GM21737 (cell line): ENCODE results near the gene VSIG8.

ENCODE experiments used
- ATAC-seq: cut with Tn5 transposase; IDR thresholded peaks from one replicate; pipeline ENCODE4 v1.9.1; 2021; ENCODE audit warnings: mild to moderate bottlenecking, moderate library complexity; ENCODE audit not compliant: unreplicated experiment

The VSIG8 gene

DNA sequence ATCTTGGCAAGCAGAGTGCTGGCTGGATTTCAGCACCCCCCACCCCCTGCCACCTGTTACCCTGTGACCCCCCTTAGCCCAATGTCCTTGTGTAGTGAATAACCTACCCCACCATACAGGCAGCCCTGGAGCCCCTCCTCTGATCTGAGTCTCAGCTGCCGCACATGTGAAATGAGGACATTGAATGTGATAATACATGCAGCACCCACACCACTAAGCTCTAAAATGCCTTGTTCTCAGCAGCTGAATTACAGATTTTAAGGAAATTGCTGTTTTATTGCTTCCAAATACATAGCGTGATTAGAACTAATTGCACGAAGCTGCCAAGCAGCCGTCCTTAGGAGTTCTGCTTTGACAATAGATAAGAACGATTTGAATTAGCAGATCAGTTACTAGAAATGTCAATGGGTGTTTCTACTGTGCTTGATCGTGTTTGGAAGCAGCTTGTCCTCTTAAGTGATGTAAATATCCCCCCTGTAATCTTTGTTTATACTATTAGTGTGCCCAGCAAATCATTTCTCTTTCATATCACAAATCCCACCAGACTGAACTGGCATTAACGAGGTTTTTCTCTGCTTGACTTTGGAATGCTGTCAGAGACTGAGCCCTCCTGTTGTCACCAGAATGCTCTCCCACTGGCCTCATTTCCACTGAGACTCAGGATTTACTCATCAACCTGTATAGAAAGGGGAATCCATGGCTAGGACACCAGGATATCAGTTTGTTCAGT lies 30.9 kb downstream of the VSIG8 start:
- ATAC-seq, result no peak

DNA sequence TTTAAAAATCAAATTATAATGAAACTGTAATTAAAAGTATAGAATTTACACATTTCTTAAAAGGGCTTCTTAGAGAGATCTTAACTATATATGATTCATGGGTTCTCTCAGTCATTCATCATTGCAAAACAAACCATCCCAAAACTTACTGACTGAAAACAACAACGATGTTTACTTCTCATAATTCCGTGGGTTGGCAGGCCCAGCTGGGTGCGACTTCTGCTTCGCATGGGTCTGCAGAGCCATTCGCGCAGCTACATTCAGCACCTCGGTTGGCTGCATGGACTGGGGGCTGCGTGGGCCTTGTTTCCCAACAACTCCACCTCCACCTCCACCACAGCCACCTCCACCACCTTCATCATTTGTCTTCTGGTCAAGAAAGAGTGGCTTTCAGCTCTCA lies 31.7 kb downstream of the VSIG8 start:
- ATAC-seq, result no peak

DNA sequence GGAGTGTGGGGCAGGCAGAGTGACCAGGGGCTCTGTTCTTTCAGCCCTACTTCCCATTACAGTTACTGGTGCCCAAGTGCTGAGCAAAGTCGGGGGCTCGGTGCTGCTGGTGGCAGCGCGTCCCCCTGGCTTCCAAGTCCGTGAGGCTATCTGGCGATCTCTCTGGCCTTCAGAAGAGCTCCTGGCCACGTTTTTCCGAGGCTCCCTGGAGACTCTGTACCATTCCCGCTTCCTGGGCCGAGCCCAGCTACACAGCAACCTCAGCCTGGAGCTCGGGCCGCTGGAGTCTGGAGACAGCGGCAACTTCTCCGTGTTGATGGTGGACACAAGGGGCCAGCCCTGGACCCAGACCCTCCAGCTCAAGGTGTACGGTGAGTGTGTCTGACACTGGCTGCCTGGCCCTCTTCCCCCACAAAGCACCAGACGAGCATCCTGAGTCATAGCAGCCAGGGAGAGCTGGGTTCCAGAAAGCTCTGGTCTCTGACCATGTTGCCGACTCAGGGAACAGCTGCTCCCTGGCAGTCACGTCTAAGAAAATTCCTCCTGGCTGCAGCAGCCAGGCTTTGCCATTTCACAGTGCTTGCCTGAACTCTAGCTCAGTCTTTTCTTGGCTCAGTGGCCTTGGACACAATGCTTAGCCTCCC lies 32.5 kb downstream of the VSIG8 start:
- no peak for ATAC-seq

DNA sequence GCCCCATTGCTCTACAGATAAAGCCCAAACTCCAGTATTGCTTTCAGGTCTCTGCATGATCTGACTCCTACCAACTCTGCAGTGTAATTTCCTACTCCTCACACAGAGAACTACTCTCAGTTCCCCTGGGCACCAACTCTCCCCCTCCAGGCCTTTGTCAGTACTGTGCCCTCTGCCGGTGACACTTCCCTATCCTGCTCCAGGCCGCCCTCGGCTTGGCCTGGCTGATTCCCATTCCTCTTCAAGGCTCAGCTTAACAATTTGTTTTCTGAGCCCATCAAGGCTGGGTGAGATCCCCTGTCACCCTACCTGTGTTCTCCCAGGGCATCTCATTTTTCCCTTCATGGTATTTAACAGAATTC lies 33.2 kb downstream of the VSIG8 start:
- peak; percentile 80 for ATAC-seq

DNA sequence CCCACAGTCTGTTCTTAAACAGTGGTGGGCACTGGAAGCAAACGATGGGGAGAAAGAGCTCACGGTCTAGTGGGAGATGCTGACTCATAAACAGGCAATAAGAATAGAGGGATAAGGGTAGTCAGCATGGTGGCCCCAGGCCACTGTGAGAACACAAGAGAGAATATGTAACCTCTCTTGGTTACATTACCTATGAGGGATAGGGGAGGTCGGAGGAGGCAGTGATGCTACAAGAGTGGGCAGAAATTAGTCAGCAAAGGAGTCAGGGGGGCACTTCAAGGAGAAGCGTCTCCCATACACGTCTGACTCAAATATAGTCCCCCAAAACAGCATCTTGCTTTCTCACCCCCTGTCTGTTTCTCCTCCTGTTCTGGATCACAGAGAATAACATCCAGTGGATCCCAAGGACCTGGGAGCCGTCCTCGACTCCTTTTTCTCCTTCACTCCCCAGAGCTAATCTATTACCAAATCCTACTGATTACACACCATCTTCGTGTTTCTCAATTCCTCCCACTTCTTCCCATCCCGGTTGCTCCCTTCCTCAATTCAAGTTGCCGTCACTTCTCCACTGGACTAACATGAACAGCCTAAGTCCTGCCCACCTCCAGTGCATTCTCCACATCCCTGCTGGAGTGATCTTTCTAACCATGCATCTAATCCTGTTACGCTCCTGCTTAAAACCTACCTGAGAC lies 33.7 kb downstream of the VSIG8 start:
- ATAC-seq, result no peak

DNA sequence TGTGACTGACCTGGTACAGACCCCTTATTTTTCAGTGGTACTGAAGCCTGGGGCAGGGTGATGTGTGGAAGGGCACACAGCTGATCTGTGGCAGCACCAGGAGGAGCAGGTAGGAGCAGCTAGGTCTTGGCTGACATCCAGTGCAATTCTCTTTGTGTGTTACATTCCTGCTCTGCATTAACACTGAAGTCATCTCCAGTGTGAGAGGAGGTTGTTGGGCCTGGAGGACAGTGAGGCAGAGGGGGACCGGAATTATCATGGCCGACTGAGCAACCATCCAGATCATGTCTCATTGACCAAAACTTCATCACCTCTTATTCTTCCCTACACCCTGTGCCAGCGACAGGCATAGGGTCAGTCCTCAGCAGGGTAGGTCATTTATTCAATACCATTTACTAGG lies 34.3 kb downstream of the VSIG8 start:
- no peak for ATAC-seq

DNA sequence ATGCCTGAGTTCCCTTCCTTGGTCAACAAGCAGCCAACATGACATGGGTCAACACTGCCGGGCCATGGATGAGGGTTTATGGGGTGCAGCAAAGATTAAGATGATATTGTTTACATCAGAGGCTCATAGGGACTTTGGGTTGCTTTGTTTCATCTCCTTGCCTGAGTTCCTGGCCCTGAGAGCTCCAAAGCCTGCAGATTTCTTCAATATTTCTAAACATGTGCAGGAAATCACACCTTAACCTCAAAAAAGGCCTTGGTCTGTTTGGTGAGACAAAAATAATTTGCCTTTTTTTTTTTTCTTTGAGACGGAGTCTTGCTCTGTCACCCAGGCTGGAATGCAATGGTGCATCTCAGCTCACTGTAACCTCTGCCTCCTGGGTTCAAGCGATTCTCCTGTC lies 34.9 kb downstream of the VSIG8 start:
- no peak for ATAC-seq

DNA sequence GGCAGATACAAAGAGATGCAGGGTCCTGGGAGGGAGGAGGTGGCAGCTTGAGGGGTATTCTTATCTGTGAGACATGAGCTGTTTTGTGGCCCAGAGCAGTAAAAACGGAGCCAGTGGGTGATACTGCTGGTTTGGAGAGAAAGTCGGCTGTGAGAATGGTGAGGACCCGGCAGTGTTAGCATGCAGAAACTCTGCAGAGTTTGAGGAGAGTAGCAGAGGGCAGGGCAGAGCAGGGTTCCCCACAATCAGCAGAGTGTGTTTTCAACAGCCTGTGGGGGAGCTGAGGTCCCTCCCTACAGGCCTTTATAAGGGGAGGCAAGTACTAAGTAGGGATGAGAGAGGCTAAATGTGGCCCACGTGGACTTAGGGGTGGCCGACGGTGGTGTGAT lies 35.4 kb downstream of the VSIG8 start:
- no peak for ATAC-seq

DNA sequence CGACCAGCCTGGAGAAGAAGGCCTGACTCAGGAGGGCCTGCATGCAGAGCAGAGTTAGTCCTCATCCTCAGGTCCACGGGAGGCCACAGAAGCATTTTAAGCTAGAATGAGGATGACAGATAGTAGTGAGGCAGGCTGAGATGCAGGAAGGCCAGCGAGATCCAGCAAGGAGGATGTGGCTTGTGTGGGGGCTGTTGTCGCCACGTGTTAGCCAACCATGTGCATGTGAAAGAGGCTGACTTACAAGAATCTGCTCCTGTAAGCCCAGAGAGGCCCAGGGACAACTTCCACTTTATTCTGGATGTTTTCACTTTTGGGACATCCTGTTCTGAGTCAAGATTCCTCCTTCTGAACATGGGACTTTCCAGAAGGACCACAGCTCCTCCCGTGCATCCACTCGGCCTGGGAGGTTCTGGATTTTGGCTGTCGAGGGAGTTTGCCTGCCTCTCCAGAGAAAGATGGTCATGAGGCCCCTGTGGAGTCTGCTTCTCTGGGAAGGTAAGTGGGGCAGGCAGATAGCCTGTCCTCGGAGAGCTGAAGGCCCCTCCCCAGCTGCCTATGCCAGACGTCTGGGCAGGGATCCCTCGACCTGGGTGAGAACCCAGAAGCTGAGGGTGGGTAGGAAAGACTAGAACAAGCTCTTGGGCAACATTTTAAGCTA lies 35.9 kb downstream of the VSIG8 start, which contains the start of gene SLAMF8:
Gene SLAMF8 (plus strand): TSS at position 433 of the 661 bp plus-strand sequence. CDS start 26 bp downstream, at position 459.
- ATAC-seq, result no peak

DNA sequence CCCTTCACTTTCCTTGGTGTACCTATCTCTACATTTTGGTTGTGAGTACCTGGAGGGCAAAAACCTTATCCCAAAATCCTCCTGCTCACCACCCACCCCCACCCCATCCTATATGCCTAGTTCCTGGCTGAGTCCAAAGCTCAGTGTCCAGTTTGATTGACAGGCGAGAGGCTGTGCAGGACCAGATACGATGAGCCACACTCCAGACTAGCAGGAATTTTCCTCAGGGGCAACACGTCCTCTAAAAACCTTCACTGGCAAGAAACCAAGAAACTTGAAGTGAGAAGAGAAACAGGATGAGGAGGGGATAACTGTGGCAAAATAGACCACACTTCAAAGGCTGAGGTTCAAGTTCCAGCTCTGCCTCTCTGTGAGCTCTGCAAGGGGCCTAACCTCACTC lies 36.9 kb downstream of the VSIG8 start:
- ATAC-seq, result no peak

DNA sequence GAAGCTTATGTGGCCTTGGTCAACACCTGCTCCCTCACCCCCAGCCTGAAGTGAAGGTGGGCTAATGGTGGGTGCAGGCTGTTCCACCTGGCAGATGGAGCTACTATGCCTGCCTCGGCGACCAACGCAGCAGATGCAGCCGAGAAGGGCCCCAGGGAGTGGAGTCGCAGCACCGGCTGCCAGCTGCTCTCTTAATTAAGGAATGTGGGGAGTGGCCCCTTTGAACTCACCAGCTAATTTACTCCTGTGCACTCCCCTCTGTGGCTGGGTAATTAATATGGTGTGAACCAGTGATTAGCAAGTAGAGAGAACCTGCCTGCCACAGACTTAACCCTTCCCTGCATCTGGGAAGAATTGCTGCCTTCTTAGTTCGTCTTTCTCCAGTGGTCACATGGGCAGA lies 39.1 kb downstream of the VSIG8 start:
- no peak for ATAC-seq

DNA sequence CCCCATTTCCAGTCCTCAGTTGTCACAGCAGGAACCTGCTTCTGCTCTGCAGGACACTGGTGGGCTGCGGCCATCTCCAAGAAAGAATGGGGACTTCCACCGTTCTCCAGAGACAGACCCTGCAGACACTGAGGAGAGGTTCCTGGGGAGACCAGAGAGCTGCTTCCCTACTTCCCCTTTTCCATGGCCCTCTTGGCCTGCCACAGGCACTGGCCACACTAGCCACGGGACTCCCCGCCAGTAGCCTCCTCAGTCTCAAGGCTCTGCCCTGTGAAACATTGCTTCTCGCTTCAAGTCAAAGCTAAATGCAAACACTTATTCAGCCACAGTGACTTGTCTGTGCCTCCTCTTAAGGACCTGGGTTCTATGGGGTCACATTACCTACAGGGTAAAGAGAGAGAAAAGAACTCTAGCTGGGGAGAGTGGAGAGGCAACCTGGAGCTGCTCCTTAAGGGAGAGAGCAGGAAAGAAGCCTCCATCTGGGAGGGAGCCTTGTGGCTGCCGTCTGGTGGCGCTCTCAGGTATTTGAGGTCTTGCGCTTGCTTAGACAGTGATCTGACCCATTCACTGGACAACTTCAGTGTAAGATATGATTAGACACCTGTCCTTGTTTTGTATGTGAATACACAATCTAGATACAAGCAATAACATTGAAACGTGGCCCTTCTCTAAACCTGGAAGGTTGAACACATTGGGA lies 41.1 kb downstream of the VSIG8 start:
- no peak for ATAC-seq

DNA sequence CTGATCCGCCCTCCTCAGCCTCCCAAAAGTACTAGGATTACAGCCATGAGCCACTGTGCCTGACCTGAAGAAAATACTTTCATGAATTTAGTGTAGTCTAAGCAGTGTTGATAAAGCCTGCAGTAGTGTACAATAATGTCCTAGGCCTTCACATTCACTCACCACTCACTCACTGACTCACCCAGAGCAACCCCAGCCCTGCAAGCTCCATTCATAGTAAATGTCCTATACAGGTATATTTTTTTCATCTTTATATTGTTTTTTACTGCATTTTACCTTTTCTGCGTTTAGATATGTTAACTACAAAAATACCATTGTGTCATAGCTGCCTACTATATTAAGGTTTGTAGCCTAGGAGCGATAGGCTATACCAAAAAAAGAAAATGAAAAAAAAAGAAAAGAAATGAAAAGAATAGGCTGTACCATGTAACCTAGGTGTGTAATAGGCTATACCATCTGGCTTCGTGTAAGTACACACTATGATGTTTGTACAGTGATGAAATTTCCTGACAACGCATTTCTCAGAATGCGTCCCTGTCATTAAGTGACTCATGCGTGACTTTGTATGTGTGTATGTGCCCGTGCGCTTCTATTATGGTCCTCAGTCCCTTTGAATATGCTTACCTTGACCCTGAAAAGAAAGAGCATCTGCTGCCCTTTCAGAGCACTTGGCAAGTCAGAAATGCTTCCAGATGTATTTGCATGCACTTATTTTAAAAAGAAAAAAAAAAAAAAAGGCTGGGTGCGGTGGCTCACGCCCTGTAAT lies 45.0 kb downstream of the VSIG8 start:
- no peak for ATAC-seq

DNA sequence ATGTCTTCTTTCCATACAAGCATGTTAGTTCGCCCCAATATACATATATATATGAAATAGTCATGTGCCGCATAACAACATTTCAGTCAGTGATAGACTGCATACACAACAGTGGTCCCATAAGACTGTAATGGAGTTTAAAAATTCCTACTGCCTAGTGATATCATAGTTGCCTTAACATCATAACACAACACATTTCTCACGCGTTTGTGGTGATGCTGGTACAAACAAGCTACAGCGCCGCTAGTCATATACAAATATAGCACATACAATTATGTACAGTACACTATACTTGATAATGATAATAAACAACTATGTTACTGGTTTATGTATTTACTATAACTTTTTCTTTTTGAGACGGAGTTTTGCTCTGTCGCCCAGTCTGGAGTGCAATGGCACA lies 46.5 kb downstream of the VSIG8 start:
- ATAC-seq, result no peak

DNA sequence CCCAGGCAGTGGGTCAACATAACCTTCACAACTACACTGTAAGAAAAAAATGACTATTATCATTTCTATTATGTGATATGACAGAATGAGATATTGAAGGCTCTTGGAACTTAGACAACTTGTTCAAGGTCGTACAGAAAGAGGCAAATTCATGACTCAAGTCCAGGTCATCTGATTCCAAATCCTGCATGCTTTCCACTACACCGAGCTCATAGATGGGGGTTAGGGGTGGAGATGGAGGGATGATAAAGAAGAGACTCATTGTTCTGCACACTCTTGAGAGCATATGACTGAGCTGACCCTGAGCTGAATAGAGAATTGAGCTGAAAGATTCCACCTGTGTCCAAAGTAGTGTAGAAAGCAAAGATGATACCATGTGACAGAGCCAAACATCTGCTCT lies 57.5 kb downstream of the VSIG8 start:
- ATAC-seq, result no peak
